ENCODE data around the gene KIAA0232.

DNA sequence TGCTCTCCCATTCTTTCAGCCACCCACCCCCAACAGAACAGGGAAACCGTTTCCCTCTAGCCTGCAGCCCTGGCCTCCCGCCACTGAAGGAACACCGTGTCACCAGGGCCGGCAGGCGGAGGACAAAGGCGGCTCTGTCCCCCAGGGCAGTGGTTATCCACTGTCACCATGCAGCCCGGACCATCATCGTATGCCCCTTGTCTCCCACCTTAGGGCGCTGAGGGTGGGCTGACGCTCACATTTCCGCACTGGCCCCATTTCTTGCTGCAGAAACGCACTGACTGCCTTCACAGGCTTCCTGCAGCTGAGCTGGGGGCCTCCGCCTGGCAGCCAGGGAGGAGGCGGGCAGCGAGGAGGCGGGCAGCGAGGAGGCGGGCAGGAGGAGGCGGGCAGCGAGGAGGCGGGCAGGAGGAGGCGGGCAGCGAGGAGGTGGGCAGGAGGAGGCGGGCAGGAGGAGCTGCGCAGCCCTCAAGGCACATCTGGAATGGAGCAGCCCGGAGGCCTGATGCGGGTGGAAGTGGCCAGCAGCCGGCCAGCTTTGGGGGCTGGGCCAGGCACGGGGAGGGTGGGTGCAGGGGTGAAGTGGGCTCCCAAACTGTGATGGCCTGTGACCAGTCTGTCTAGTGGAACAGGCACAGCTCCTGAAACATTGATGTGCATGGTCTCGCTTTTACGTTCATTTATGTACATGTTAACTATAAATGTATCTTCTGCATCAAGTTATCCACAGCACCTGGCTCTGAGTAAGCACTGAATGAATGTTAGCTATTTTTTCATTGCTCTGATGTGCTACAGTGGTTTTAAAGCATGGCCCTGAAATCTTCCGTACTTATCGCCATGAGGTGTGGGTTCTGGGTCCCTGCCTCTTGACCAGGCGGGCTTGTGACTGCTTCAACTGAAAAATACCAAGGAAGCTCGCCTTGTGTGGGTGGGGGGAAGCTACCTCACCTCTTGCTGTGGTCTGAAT is 20.6 kb upstream of the KIAA0232 start:
- TF ChIP-seq, protein P1, sequence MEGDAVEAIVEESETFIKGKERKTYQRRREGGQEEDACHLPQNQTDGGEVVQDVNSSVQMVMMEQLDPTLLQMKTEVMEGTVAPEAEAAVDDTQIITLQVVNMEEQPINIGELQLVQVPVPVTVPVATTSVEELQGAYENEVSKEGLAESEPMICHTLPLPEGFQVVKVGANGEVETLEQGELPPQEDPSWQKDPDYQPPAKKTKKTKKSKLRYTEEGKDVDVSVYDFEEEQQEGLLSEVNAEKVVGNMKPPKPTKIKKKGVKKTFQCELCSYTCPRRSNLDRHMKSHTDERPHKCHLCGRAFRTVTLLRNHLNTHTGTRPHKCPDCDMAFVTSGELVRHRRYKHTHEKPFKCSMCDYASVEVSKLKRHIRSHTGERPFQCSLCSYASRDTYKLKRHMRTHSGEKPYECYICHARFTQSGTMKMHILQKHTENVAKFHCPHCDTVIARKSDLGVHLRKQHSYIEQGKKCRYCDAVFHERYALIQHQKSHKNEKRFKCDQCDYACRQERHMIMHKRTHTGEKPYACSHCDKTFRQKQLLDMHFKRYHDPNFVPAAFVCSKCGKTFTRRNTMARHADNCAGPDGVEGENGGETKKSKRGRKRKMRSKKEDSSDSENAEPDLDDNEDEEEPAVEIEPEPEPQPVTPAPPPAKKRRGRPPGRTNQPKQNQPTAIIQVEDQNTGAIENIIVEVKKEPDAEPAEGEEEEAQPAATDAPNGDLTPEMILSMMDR (IDR thresholded peaks at IDR 0.05; ENCODE audit: low read length), result no peak
- TF ChIP-seq EZH2 (optimal IDR thresholded peaks at IDR 0.05; ENCODE audit: low read depth, low read length) (no peak), EZH2phosphoT487 (IDR thresholded peaks at IDR 0.05; ENCODE audit: low read length) (no peak)
